SK-N-SH treated with all-trans-retinoic acid at 6 μM for 48 hours (cell line): ENCODE data around the gene FGGY.

ENCODE experiments used
- ESRRG ChIP-seq: fragments of 250-450 bp; sonication (Bioruptor Pico); IDR thresholded peaks from 2 replicates; pipeline ENCODE4 v1.6.1; 2021; ENCODE audit warnings: mild to moderate bottlenecking
- SNAI2 ChIP-seq: fragments of 250-450 bp; sonication (Bioruptor Pico); IDR thresholded peaks from 2 replicates; pipeline ENCODE4 v1.5.0; 2020; ENCODE audit warnings: mild to moderate bottlenecking, moderate library complexity
- TCF4 ChIP-seq: fragments of 250-450 bp; sonication (Bioruptor Pico); IDR thresholded peaks from 2 replicates; pipeline ENCODE4 v1.8.0; 2021; ENCODE audit warnings: mild to moderate bottlenecking, moderate library complexity, borderline replicate concordance
- ZNF565 ChIP-seq: fragments of 450-650 bp; formaldehyde crosslinking; conservative IDR thresholded peaks from 2 replicates; pipeline ENCODE4 v1.5.0; 2020; ENCODE audit warnings: low read depth, mild to moderate bottlenecking, moderate library complexity
- TF ChIP-seq, protein P1 (sequence below): fragments of 250-450 bp; sonication (Bioruptor Pico); IDR thresholded peaks from 2 replicates; pipeline ENCODE4 v1.8.0; 2020; ENCODE audit warnings: mild to moderate bottlenecking, moderate library complexity, borderline replicate concordance
- TF ChIP-seq, protein P2 (sequence below): fragments of 250-450 bp; sonication (Bioruptor Pico); IDR thresholded peaks from 2 replicates; pipeline ENCODE4 v1.5.1; 2020; ENCODE audit warnings: low read depth, mild to moderate bottlenecking, moderate library complexity
- TF ChIP-seq, protein P3 (sequence below): fragments of 250-450 bp; sonication (Bioruptor Pico); IDR thresholded peaks from 2 replicates; pipeline ENCODE4 v1.5.0; 2020; ENCODE audit warnings: mild to moderate bottlenecking, moderate library complexity

DNA sequence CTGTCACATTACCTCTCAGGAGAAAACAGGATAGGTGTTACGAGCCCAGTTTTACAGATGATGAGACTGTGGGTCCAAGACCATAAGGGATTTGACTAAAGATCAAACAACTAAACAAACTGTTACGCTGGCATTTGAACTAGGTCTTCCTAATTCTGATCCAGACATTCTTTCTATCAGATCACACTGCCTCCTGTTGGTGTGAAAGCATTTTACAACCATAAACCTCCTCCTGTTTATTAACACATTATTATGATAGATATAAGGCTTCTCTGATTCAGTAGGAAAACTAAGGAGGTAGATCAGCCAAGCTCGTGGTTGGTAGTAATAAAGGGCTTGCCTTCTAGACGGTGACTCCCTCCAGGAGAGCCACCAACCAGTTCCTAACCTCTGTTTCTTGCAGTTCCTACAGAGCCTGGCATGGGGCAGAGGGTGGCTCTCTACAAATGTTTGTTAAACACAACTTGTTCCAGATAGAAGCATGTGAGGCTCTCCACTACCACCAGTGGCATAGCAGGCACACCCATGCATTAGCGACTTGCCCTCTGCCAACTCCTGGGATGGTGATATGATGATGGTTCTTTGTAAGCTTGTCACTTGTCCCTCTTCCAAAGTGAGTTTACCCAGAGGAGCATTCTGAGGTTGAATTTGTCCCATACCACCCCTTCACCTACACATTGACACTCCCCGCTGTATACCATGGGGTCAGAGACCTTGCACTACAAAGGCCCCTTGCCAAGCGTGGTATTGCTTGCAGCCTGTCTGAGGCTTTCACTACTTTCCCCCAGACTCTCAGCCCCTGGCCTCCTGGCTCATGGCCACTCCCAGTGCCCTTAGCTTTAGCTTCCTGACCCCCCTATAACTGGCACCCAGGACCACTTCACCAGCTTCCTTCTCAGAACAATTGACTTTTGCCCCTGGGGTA, 421.4 kb downstream of the FGGY start:
- TF ChIP-seq TCF4 (CRISPR knock-in tag) (no peak), ZNF565 (CRISPR knock-in tag) (no peak), ESRRG (CRISPR knock-in tag) (no peak), SNAI2 (CRISPR knock-in tag) (no peak)
- TF ChIP-seq, protein P1, sequence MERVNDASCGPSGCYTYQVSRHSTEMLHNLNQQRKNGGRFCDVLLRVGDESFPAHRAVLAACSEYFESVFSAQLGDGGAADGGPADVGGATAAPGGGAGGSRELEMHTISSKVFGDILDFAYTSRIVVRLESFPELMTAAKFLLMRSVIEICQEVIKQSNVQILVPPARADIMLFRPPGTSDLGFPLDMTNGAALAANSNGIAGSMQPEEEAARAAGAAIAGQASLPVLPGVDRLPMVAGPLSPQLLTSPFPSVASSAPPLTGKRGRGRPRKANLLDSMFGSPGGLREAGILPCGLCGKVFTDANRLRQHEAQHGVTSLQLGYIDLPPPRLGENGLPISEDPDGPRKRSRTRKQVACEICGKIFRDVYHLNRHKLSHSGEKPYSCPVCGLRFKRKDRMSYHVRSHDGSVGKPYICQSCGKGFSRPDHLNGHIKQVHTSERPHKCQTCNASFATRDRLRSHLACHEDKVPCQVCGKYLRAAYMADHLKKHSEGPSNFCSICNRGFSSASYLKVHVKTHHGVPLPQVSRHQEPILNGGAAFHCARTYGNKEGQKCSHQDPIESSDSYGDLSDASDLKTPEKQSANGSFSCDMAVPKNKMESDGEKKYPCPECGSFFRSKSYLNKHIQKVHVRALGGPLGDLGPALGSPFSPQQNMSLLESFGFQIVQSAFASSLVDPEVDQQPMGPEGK (CRISPR knock-in tag) = no peak
- TF ChIP-seq, protein P2, sequence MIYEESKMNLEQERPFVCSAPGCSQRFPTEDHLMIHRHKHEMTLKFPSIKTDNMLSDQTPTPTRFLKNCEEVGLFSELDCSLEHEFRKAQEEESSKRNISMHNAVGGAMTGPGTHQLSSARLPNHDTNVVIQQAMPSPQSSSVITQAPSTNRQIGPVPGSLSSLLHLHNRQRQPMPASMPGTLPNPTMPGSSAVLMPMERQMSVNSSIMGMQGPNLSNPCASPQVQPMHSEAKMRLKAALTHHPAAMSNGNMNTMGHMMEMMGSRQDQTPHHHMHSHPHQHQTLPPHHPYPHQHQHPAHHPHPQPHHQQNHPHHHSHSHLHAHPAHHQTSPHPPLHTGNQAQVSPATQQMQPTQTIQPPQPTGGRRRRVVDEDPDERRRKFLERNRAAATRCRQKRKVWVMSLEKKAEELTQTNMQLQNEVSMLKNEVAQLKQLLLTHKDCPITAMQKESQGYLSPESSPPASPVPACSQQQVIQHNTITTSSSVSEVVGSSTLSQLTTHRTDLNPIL (CRISPR knock-in tag) = no peak
- TF ChIP-seq, protein P3, sequence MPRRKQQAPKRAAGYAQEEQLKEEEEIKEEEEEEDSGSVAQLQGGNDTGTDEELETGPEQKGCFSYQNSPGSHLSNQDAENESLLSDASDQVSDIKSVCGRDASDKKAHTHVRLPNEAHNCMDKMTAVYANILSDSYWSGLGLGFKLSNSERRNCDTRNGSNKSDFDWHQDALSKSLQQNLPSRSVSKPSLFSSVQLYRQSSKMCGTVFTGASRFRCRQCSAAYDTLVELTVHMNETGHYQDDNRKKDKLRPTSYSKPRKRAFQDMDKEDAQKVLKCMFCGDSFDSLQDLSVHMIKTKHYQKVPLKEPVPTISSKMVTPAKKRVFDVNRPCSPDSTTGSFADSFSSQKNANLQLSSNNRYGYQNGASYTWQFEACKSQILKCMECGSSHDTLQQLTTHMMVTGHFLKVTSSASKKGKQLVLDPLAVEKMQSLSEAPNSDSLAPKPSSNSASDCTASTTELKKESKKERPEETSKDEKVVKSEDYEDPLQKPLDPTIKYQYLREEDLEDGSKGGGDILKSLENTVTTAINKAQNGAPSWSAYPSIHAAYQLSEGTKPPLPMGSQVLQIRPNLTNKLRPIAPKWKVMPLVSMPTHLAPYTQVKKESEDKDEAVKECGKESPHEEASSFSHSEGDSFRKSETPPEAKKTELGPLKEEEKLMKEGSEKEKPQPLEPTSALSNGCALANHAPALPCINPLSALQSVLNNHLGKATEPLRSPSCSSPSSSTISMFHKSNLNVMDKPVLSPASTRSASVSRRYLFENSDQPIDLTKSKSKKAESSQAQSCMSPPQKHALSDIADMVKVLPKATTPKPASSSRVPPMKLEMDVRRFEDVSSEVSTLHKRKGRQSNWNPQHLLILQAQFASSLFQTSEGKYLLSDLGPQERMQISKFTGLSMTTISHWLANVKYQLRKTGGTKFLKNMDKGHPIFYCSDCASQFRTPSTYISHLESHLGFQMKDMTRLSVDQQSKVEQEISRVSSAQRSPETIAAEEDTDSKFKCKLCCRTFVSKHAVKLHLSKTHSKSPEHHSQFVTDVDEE (CRISPR knock-in tag) = no peak
